Vagina (tissue), 2 donors: Measurements from ENCODE around the gene GPD1L.

Experiments
- POLR2A ChIP-seq, 2 donors: fragments of 450-650 bp; IDR thresholded peaks; one replicate each; pipeline ENCODE4 v1.6.1; 2017; ENCODE audit warnings: antibody characterized with exemption in 2 of 2, mild to moderate bottlenecking in 2 of 2, moderate library complexity in 2 of 2
- POLR2AphosphoS5 ChIP-seq, 2 donors: sonication (generic); formaldehyde crosslinking; IDR thresholded peaks; one replicate each; pipeline ENCODE4 v1.9.0; 2017; ENCODE audit warnings: antibody characterized with exemption in 2 of 2, mild to moderate bottlenecking in 2 of 2, low read depth in 1 of 2; ENCODE audit not compliant: insufficient read depth in 1 of 2
- TF ChIP-seq, protein P1 (sequence below), 3 experiments: fragments of 450-650 bp in 2 of 3; fragments of 200-600 bp in 1 of 3; sonication (generic) in 1 of 3; IDR thresholded peaks; one replicate each; pipeline ENCODE4 v1.5.1; 2017 to 2019; ENCODE audit warnings: antibody characterized with exemption in 3 of 3, mild to moderate bottlenecking in 2 of 3, moderate library complexity in 2 of 3

DNA sequence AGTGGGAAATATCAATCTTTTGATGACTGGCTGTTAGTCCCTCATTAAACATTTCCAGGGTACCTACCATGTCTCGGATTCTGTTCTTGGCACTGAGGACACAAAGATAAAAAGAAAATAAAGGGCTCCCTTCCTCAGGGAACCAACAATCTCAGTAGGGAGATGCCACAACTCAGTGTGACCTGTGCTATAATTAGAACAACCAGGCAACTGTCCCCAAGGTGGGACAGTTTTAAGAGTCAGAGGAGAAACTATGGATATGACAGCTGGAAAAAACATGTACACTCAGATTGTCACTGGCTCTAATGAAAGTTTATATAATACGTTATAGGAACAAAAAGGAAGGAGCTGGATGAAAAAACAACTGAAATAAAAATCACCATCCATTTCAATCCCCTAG is 108.8 kb downstream of the GPD1L start:
- TF ChIP-seq, protein P1, sequence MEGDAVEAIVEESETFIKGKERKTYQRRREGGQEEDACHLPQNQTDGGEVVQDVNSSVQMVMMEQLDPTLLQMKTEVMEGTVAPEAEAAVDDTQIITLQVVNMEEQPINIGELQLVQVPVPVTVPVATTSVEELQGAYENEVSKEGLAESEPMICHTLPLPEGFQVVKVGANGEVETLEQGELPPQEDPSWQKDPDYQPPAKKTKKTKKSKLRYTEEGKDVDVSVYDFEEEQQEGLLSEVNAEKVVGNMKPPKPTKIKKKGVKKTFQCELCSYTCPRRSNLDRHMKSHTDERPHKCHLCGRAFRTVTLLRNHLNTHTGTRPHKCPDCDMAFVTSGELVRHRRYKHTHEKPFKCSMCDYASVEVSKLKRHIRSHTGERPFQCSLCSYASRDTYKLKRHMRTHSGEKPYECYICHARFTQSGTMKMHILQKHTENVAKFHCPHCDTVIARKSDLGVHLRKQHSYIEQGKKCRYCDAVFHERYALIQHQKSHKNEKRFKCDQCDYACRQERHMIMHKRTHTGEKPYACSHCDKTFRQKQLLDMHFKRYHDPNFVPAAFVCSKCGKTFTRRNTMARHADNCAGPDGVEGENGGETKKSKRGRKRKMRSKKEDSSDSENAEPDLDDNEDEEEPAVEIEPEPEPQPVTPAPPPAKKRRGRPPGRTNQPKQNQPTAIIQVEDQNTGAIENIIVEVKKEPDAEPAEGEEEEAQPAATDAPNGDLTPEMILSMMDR (IDR thresholded peaks at IDR 0.05): no peak
- no peak for TF ChIP-seq POLR2AphosphoS5 (IDR thresholded peaks at IDR 0.05; ENCODE audit: insufficient read depth in 1 of 2, low read depth in 1 of 2)
- no peak for TF ChIP-seq POLR2A (IDR thresholded peaks at IDR 0.05)
